SKM-1 (cell line): ENCODE results near the gene ORAI1.
"Not testable (repeated sequence)": the region's sequence is repeated elsewhere in the genome, so short reads cannot be mapped to it uniquely, and the experiment has no call there.

ENCODE experiments used
- DNase-seq: peaks from one replicate; lab custom pipeline; 2025; ENCODE audit not compliant: unreplicated experiment; lab: John Stamatoyannopoulos, UW

ORAI1 gene

GRCh38 chr12:121602766-121603165, 23.6 kb upstream of the ORAI1 start:
- no peak for DNase-seq

GRCh38 chr12:121603581-121603980, 22.7 kb upstream of the ORAI1 start:
- DNase-seq = no peak

GRCh38 chr12:121608301-121608700, 18.0 kb upstream of the ORAI1 start:
- no peak for DNase-seq

- no peak for DNase-seq
Observed at GRCh38 chr12:121610239-121611149, 15.8 kb upstream of the ORAI1 start.

GRCh38 chr12:121611306-121611705, 15.0 kb upstream of the ORAI1 start:
- no peak for DNase-seq

- DNase-seq = no peak
Observed at GRCh38 chr12:121613462-121613861, 12.9 kb upstream of the ORAI1 start.

GRCh38 chr12:121614872-121615467, 11.4 kb upstream of the ORAI1 start:
- no peak for DNase-seq

- DNase-seq = no peak
Observed at GRCh38 chr12:121618659-121619233, 7.6 kb upstream of the ORAI1 start.

- no peak for DNase-seq
Observed at GRCh38 chr12:121620333-121620891, 5.9 kb upstream of the ORAI1 start.

- DNase-seq = no peak
Observed at GRCh38 chr12:121626853-121627640, 717 bp downstream of the ORAI1 start.

GRCh38 chr12:121628037-121628436, 1.7 kb downstream of the ORAI1 start:
- DNase-seq = no peak

- DNase-seq = no peak
Observed at GRCh38 chr12:121628536-121628935, 2.2 kb downstream of the ORAI1 start.

GRCh38 chr12:121630791-121631355, 4.5 kb downstream of the ORAI1 start:
- DNase-seq = no peak

- no peak for DNase-seq
Observed at GRCh38 chr12:121632069-121632970, 6.0 kb downstream of the ORAI1 start.

GRCh38 chr12:121633833-121634196, 7.5 kb downstream of the ORAI1 start:
- not testable (repeated sequence) for DNase-seq

GRCh38 chr12:121634836-121635235, 8.5 kb downstream of the ORAI1 start:
- no peak for DNase-seq

GRCh38 chr12:121637231-121637914, 11.0 kb downstream of the ORAI1 start:
- no peak for DNase-seq

- no peak for DNase-seq
Observed at GRCh38 chr12:121638298-121639202, 12.2 kb downstream of the ORAI1 start.
